ENCODE measurements around the gene IL22.

IL22 gene

GRCh38 chr12:68279227-68280054 is 26.0 kb upstream of the IL22 start:
- no peak for TF ChIP-seq CTCF (IDR thresholded peaks at IDR 0.05)
- DNase-seq (ENCODE audit: low spot score) = no peak
- H3K4me3 ChIP-seq = no peak overlapping the region
- H3K27ac ChIP-seq = no peak overlapping the region

- Histone ChIP-seq H3K4me3 (no peak overlapping the region), H3K27ac (no peak overlapping the region)
- TF ChIP-seq CTCF (IDR thresholded peaks at IDR 0.05) = no peak
- no peak for DNase-seq (ENCODE audit: low spot score)
These were observed 23.1 kb upstream of the IL22 start for GRCh38 chr12:68276402-68276930.

DNA sequence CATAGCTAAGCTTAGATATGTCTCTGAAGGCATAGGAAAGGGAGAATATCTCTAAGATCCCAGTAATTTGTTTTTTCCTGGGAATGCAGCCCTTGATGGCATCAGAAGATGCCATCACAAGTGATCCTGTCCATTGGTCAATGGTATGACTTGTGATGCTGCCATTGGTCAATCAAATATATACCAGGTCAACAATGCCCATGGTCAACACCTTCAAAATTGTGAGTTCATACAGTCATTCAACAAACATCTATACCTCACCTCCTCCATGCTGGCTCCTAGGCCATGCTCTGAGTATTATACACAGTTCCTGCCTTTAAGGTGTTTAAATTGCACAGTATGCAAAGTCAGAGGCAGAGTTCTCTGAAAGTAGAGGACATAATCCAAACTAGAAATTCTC is 19.3 kb upstream of the IL22 start:
- DNase-seq (ENCODE audit: low spot score) = no peak
- Histone ChIP-seq H3K4me3 (no peak overlapping the region), H3K27ac (no peak overlapping the region)
- TF ChIP-seq CTCF (IDR thresholded peaks at IDR 0.05) = no peak

DNA sequence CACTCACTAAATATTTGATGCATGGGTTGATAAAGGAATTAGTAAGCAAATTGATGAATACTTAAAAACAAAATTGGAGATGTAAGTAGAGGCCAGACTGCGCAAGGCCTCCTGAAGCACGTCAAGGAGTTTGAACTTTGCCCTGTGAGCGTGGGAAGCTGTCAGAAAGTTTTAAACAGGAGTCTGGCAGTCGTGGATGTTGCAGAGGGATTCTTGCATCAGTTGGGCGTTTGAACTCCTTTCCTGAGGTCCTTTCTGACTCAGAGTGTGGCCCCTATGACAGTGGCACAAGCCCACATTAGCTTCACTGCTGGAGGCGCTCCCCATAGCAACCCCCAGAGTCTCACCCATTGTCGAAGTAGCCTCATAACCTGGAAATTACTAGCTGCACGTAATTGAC is 17.9 kb upstream of the IL22 start:
- no peak overlapping the region for H3K27ac ChIP-seq
- DNase-seq (ENCODE audit: low spot score) = no peak
- TF ChIP-seq CTCF (IDR thresholded peaks at IDR 0.05) = no peak
- H3K4me3 ChIP-seq = no peak overlapping the region

- no peak overlapping the region for H3K27ac ChIP-seq
- TF ChIP-seq CTCF (IDR thresholded peaks at IDR 0.05) = no peak
- H3K4me3 ChIP-seq = no peak overlapping the region
- no peak for DNase-seq (ENCODE audit: low spot score)
These were observed 17.0 kb upstream of the IL22 start for GRCh38 chr12:68270358-68270757.

GRCh38 chr12:68269779-68270178 is 16.4 kb upstream of the IL22 start:
- Histone ChIP-seq H3K27ac (no peak overlapping the region), H3K4me3 (no peak overlapping the region)
- DNase-seq (ENCODE audit: low spot score) = no peak
- no peak for TF ChIP-seq CTCF (IDR thresholded peaks at IDR 0.05)

DNA sequence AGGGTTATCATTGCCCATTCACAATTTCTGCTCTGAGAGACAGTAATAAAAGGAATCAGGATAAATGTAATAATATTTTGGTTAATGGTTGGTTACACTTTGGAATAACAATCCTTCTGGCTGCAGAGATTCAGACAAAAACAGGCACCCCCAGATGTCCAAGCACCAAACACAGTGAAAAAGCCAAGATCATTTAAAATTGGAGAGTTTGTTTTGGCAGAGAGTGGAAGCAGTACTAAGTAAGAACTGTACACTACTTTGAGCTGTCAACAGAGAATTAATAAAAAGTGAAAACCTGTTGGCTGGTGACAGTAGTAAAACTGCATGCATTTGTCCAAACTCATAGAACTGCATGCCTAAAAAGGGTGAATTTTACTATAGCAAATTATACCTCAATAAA is 15.6 kb upstream of the IL22 start:
- Histone ChIP-seq H3K4me3 (no peak overlapping the region), H3K27ac (no peak overlapping the region)
- no peak for DNase-seq (ENCODE audit: low spot score)
- TF ChIP-seq CTCF (IDR thresholded peaks at IDR 0.05) = no peak
